NCI-H345 (cell line): Measurements from ENCODE around the gene GSTT2B.
"Not testable (repeated sequence)": the region's sequence is repeated elsewhere in the genome, so short reads cannot be mapped to it uniquely, and the experiment has no call there.

ENCODE experiments used
- DNase-seq: peaks from one replicate; lab custom pipeline; 2025; lab: John Stamatoyannopoulos, UW

GSTT2B gene

DNA sequence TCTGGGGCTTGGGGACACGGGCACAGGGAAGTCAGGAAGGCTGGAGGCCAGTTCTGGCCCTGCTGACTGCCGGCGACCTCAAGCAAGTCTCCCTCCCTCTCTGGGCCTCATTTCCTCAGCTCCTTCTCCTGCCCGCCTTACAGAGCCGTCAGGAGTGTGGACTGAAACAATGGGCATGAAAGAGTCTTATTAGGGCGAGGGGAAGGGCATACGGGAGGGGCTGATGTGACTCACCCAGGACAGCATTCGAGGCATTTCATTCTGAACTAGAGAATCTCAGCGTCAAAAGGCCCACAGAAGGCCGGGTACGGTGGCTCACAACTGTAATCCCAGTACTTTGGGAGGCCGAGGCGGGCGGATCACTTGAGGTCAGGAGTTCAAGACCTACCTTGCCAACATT lies 20.8 kb downstream of the GSTT2B start:
- DNase-seq = not testable (repeated sequence)

- DNase-seq = no peak
Observed at GRCh38 chr22:23939017-23939357, 22.0 kb downstream of the GSTT2B start.

DNA sequence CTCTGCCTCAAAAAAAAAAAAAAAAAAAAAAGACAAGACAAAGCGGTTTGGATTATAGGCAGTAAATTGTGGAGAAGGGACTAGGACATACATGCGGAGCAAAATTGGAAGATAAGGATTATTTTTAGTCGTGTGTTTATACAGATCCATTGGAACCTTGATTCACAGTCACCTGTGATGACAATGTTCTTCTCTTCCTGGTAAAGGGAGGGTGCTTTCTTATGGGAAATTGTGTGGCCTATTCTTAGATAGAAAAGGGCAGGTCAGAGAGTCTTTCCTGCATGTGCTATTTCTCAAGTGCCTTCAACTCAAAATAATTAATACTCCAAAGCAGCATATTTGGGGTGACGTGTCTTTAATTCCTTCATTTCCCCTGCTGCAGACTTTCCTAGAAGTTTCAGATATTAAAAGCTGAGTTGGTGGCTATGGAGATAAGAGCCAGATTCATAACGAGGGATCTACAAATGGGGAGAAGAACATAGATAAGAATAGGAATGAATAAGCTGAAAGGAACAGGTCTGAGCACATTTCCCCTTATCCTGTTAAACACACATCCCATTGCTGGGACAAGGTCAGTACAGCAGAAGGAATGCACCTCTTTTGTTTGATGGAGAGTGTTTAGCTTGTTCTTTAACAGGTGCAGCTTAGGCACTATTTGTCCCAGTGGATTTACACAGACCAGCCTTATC lies 22.5 kb downstream of the GSTT2B start:
- peak; percentile 11 for DNase-seq

DNA sequence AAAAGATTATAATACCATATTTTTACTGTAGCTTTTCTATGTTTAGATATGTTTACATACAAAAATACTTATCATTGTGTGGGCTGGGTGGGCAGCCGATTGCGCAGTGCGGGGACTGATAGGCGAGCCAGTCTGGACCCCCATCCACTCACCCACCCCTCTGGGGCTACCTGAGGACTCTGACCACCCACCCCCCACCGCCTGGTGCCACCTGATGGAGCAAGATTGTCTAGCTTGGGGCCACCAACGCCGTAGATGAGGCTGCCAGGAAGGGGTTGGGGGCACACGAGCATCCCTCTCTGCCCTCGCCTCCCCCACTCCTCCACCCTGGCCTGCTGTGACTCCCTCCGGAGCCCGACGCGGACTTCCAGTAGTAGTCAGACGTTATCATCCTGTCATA lies 34.4 kb downstream of the GSTT2B start:
- no peak for DNase-seq

- no peak for DNase-seq
Observed at GRCh38 chr22:23925020-23925606, 35.9 kb downstream of the GSTT2B start.

- no peak for DNase-seq
Observed at GRCh38 chr22:23922921-23923320, 38.1 kb downstream of the GSTT2B start.

DNA sequence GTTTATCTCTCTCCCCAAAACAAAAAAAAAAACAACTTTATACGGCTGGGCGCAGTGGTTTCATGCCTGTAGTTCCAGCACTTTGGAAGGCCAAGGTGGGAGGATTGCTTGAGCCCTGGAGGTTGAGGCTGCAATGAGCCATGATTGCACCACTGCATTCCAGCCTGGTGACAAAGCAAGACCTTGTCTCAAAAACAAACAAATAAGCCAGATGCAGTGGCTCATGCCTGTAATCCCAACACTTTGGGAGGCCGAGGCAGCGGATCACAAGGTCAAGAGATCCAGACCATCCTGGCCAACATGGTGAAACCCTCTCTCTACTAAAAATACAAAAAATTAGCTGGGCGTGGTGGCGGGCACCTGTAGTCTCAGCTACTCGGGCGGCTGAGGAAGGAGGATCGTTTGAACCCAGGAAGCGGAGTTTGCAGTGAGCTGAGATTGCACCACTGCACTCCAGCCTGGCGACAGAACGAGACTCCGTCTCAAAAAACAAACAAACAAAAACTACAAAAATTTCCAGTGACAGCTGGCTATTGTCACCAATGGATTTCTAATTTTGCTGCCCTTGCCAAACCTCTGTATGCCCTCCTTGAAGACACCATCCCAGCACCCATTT lies 39.3 kb downstream of the GSTT2B start:
- not testable (repeated sequence) for DNase-seq

DNA sequence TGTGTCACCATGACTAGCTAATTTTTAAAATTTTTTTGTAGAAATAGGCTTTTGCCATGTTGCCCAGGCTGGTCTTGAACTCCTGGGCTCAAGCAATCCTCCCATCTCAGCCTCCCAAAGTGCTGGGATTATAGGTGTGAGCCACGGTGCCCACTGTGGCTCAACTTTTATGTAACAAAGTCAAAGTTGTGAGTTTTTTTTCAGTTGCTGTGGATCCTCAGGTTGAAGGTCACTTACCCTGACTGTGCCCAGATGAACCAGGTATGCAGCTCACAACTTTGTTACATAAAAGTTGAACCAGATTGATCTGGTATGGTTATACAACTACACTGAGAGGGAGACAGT lies 40.8 kb downstream of the GSTT2B start:
- DNase-seq = not testable (repeated sequence)

DNA sequence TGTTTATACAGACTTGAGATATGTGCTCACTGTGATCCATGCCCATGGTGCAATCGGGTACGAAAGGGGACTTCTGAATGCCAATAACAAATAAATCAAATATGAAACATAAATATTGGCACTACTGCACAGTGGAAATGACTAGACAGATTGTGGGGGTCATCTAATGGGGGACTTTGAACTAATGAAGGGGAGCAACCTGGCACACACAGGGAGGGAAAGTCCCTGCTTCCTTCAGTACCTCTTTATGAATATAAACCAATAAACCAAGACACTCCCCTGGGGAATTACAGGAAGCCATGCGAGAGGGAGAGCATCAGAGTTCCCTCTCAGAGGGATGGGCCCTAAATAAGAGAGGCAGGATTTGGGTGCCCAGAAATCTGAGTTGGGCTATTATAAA lies 45.7 kb downstream of the GSTT2B start:
- no peak for DNase-seq

- DNase-seq = peak; percentile 100
Observed at GRCh38 chr22:23913661-23914353, 47.2 kb downstream of the GSTT2B start.

GRCh38 chr22:23913306-23913660 lies 47.7 kb downstream of the GSTT2B start:
- DNase-seq = no peak

GRCh38 chr22:23912293-23912903 lies 48.6 kb downstream of the GSTT2B start:
- DNase-seq = no peak

GRCh38 chr22:23911318-23911980 lies 49.5 kb downstream of the GSTT2B start:
- no peak for DNase-seq

DNA sequence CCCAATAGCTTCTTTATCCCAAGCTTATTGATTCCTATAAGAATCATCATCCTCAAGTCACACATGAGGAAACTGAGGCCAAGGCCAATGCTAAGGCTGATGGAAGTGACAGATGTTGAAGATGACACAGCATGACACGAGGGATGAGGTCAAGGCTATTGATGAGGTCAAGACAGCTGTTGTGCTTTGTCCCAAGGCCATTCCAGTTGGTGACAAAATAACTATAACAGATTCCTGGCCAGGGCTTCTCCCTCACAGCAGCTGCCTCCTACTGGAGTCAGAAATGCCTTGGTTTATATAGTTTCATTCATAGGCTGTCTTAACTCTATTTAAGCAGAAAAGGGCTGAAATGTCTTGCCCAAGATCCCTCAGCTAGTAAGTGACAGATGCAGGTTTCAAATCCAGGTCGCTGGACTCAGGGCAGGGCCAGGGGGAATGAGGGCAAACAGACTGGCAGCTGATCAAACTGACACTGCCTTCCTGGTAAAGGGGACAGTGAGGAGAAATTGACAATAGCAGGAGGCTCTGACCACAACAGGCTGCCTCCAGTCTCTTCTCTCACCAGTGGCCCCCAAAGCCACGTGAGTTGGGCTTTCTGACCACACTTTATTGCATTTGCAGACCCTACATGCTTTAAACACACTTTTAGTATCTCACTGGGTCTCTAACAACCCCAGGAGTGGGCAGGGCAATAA lies 50.4 kb downstream of the GSTT2B start:
- DNase-seq = no peak

DNA sequence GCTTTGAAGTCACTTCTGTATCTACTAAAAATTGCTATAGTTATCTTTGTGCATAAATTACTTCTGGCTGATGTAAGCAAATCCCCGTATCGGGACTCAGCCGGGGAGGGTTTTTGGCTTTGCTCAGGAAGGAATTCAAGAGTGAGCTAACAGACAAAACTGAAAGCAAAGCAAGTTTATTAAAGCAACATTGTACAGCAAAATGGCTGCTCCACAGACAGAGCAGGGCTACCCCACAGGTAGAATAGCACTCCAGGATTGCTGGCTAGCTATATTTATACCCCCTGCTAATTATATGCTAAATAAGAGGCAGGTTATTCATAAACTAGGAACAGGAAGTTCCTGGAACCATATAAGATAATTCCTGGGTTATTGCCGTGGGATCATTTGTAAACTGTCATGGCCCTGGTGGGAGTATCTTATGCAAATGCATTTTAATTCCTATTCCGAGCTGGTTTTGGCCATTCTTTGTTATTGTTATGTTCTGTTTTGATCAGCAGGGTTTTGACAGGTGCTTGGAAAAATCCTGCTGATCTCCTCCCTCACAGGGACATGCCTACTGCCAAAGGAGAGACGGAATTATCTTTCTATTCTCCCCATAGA lies 51.6 kb downstream of the GSTT2B start:
- no peak for DNase-seq

GRCh38 chr22:23908587-23909205 lies 52.3 kb downstream of the GSTT2B start:
- no peak for DNase-seq

DNA sequence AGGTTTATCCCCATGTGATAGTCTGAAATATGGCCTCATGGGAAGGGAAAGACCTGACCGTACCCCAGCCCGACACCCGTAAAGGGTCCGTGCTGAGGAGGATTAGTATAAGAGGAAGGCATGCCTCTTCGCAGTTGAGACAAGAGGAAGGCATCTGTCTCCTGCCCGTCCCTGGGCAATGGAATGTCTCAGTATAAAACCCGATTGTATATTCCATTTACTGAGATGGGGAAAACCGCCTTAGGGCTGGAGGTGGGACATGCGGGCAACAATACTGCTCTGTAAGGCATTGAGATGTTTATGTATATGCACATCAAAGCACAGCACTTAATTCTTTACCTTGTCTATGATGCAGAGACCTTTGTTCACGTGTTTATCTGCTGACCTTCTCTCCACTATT lies 53.6 kb downstream of the GSTT2B start:
- DNase-seq = not testable (repeated sequence)
